GF-D8 (cell line): ENCODE data around the gene ARL5C.

Experiments used
- DNase-seq: peaks from one replicate; lab custom pipeline; 2025; lab: John Stamatoyannopoulos, UW

The ARL5C gene

GRCh38 chr17:39167476-39167875, 1.5 kb upstream of the ARL5C start:
- peak; percentile 80 for DNase-seq

- DNase-seq: peak; percentile 49
Measured at GRCh38 chr17:39166437-39167335, 725 bp upstream of the ARL5C start.

GRCh38 chr17:39165178-39165840, 652 bp downstream of the ARL5C start:
- no peak for DNase-seq

GRCh38 chr17:39164675-39165143, 1.3 kb downstream of the ARL5C start:
- peak; percentile 45 for DNase-seq

- no peak for DNase-seq
Measured at GRCh38 chr17:39161962-39162361, 4.0 kb downstream of the ARL5C start.

GRCh38 chr17:39158623-39159022, 7.3 kb downstream of the ARL5C start:
- DNase-seq: no peak

- no peak for DNase-seq
Measured at GRCh38 chr17:39156491-39156890, 9.5 kb downstream of the ARL5C start.

GRCh38 chr17:39155654-39156053, 10.3 kb downstream of the ARL5C start:
- DNase-seq: no peak

GRCh38 chr17:39153599-39154051, 12.3 kb downstream of the ARL5C start:
- peak; percentile 69 for DNase-seq

GRCh38 chr17:39151943-39152818, 13.8 kb downstream of the ARL5C start:
- DNase-seq: no peak

GRCh38 chr17:39151150-39151942, 14.6 kb downstream of the ARL5C start, which contains the start of gene PLXDC1:
TSS of gene PLXDC1 (minus strand) at chr17:39151637. CDS start at chr17:39151437, 200 bp downstream.
- DNase-seq: no peak

GRCh38 chr17:39150795-39151149, 15.2 kb downstream of the ARL5C start:
- no peak for DNase-seq

- no peak for DNase-seq
Measured at GRCh38 chr17:39150104-39150634, 15.8 kb downstream of the ARL5C start.

GRCh38 chr17:39147221-39148185, 18.5 kb downstream of the ARL5C start:
- DNase-seq: no peak

- DNase-seq: no peak
Measured at GRCh38 chr17:39146273-39146672, 19.7 kb downstream of the ARL5C start.

GRCh38 chr17:39145143-39145542, 20.8 kb downstream of the ARL5C start:
- no peak for DNase-seq

GRCh38 chr17:39144416-39144840, 21.5 kb downstream of the ARL5C start:
- DNase-seq: no peak

- no peak for DNase-seq
Measured at GRCh38 chr17:39143552-39144093, 22.3 kb downstream of the ARL5C start.

GRCh38 chr17:39141915-39142664, 23.9 kb downstream of the ARL5C start:
- no peak for DNase-seq
